ENCODE results near the gene L1CAM.

GRCh38 chrX:153884590-153884989 is 1.4 kb downstream of the L1CAM start:
- TF ChIP-seq CTCF (IDR thresholded peaks at IDR 0.05) (peak; percentile 31), EZH2 (IDR thresholded peaks at IDR 0.05) (no peak), EZH2phosphoT487 (IDR thresholded peaks at IDR 0.05) (no peak)

Data from neural progenitor cell (in vitro differentiated cells).